ENCODE data around the gene LYL1.

GRCh38 chr19:13078381-13078780 is 24.3 kb downstream of the LYL1 start:
- TF ChIP-seq POLR2A (IDR thresholded peaks at IDR 0.05) (no peak), CTCF (IDR thresholded peaks at IDR 0.05) (no peak)

Measured in thyroid gland (tissue), 4 donors.